Sigmoid colon (tissue), 7 donors: ENCODE results near the gene ARHGAP18. TPM values are rescaled to one million over a fixed set of nuclear protein-coding genes. Genes with fewer than 3 reads are reported as not detected.

ENCODE experiments used
- DNase-seq: peaks from one replicate; pipeline ENCODE4 v3.0.0-alpha.2; 2019
- H3K27ac ChIP-seq, 4 donors: fragments of 200-600 bp; sonication (generic); one replicate each; pipeline ENCODE4 v1.5.1; 2016 to 2019; ENCODE audit warnings: mild to moderate bottlenecking in 1 of 4
- H3K27me3 ChIP-seq, 3 donors: fragments of 200-600 bp; sonication (generic); one replicate each; pipeline ENCODE4 v1.5.1; 2019; ENCODE audit warnings: mild to moderate bottlenecking in 1 of 3
- H3K36me3 ChIP-seq, 4 donors: fragments of 200-600 bp; sonication (generic); one replicate each; pipeline ENCODE4 v1.5.1; 2016 to 2019
- H3K4me1 ChIP-seq, 4 donors: fragments of 200-600 bp; sonication (generic); one replicate each; pipeline ENCODE4 v1.5.1; 2017 to 2019
- H3K4me3 ChIP-seq, 4 donors: fragments of 200-600 bp; sonication (generic); one replicate each; pipeline ENCODE4 v1.5.1; 2017 to 2019; ENCODE audit warnings: mild to moderate bottlenecking in 2 of 4, moderate library complexity in 1 of 4
- H3K9me3 ChIP-seq, 4 donors: fragments of 200-600 bp in 3 of 4; sonication (generic) in 3 of 4; one replicate each; pipeline versions ENCODE4 v1.5.1 to v1.6.1; 2013 to 2019
- CTCF ChIP-seq, 4 experiments: fragments of 450-650 bp in 3 of 4; fragments of 200-600 bp in 1 of 4; IDR thresholded peaks; one replicate each; pipeline ENCODE4 v1.5.1; 2016 to 2019; ENCODE audit warnings: antibody characterized with exemption in 4 of 4, mild to moderate bottlenecking in 3 of 4, moderate library complexity in 2 of 4
- EP300 ChIP-seq, 4 donors: sonication (generic); formaldehyde crosslinking; IDR thresholded peaks; one replicate each; pipeline ENCODE4 v1.6.1; 2017; ENCODE audit warnings: antibody characterized with exemption in 4 of 4
- POLR2A ChIP-seq, 2 donors: fragments of 450-650 bp; IDR thresholded peaks; one replicate each; pipeline ENCODE4 v1.6.1; 2016; ENCODE audit warnings: antibody characterized with exemption in 2 of 2, mild to moderate bottlenecking in 2 of 2, moderate library complexity in 2 of 2
- POLR2AphosphoS5 ChIP-seq, 4 donors: sonication (generic); formaldehyde crosslinking; IDR thresholded peaks; one replicate each; pipeline ENCODE4 v1.6.1; 2017; ENCODE audit warnings: antibody characterized with exemption in 4 of 4
- WGBS, 2 donors: extraction: QIAGEN DNeasy Blood & Tissue Kit; methylation state at CpG; one replicate each; pipeline ENCODE4 v1.1.7; 2013; 5-methylcytosine and 5-hydroxymethylcytosine counted together
- intact Hi-C: fragments of 100-400 bp; cut with DNase I; formaldehyde crosslinking; loops from one replicate; pipeline ENCODE4 v1.15.1; 2023
- polyA plus RNA-seq, 3 donors: library from polyadenylated mRNA; stranded (reverse); fragments of 200-250 nt; gene quantifications; one replicate each; pipeline ENCODE4 v1.2.3, GENCODE V29; 2013
- total RNA-seq, 4 donors: library from RNA; depleted of rRNA; stranded (reverse); fragments of >200 nt; gene quantifications; one replicate each; pipeline ENCODE4 v1.1.0, GENCODE V29; 2016
- donor health status: healthy with polysubstance abuse.
- donor health status: Bipolar disorder and iron deficiency.
- donor health status: healthy.

ARHGAP18 gene
- total and polyA plus RNA-seq, 7 donors: 9.2 to 16.9 (median 10.7) TPM

GRCh38 chr6:129751384-129751783 lies 41.4 kb upstream of the ARHGAP18 start:
- H3K27ac ChIP-seq: no peak overlapping the region
- no peaks in the 10 kb centered on the region for H3K27me3 ChIP-seq
- TF ChIP-seq EP300 (IDR thresholded peaks at IDR 0.05) (no peak), POLR2AphosphoS5 (IDR thresholded peaks at IDR 0.05) (no peak), POLR2A (IDR thresholded peaks at IDR 0.05) (no peak), CTCF (IDR thresholded peaks at IDR 0.05) (no peak)
- no peak for DNase-seq
- no peaks in the 10 kb centered on the region for H3K9me3 ChIP-seq
- 68 to 70% methylated on average over 1 of the region's 1 CpG for WGBS, 2 donors
- no peaks in the 10 kb centered on the region for H3K36me3 ChIP-seq
- intact Hi-C loops: loop anchor here (2.0 kb wide), 1 partner anchor 153 kb away; no protein-coding TSS in a partner anchor
- no peak overlapping the region for H3K4me3 ChIP-seq
- H3K4me1 ChIP-seq: peaks cover 0 to 32% (median 15%) of the 10 kb centered on the region in 4 donors

DNA sequence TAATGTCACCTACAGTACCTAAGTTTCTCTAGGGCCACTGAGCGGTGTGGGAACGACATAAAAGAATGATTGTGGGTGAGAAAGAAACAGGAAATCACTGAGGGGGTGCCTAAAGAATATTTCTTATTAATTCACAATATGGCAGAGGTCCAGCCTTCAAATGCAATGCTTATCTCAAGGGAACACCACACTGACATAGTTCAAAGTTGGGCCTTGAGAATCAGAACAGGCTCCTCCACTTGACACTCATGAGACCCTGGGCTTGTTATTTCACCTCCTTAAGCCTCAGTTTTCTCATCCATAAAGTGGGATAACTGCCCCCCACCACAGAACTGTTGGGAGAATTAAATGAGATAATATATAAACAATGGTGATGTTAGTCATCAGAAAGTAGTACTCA lies 40.4 kb upstream of the ARHGAP18 start:
- Histone ChIP-seq H3K36me3 (no peaks in the 10 kb centered on the region), H3K27me3 (no peaks in the 10 kb centered on the region), H3K9me3 (no peaks in the 10 kb centered on the region), H3K4me3 (no peak overlapping the region), H3K27ac (peak overlapping the region in 2 of 4 donors; percentile 36 to 56), H3K4me1 (peaks cover 0 to 32% (median 15%) of the 10 kb centered on the region in 4 donors)
- TF ChIP-seq CTCF (IDR thresholded peaks at IDR 0.05): no peak
- no peak for TF ChIP-seq EP300 (IDR thresholded peaks at IDR 0.05)
- TF ChIP-seq POLR2A (IDR thresholded peaks at IDR 0.05): no peak
- TF ChIP-seq POLR2AphosphoS5 (IDR thresholded peaks at IDR 0.05): no peak
- intact Hi-C loops: loop anchor here (2.0 kb wide), 1 partner anchor 152 kb away; no protein-coding TSS in a partner anchor
- WGBS, 2 donors: 51 to 73% methylated on average over 2 of the region's 2 CpGs
- no peak for DNase-seq

GRCh38 chr6:129749749-129750120 lies 39.8 kb upstream of the ARHGAP18 start:
- Histone ChIP-seq H3K36me3 (no peaks in the 10 kb centered on the region), H3K9me3 (no peaks in the 10 kb centered on the region), H3K27me3 (no peaks in the 10 kb centered on the region), H3K4me1 (peaks cover 0 to 32% (median 15%) of the 10 kb centered on the region in 4 donors), H3K27ac (peak overlapping the region; percentile 3 to 56 (median 40)), H3K4me3 (no peak overlapping the region)
- TF ChIP-seq EP300 (IDR thresholded peaks at IDR 0.05) (no peak), POLR2A (IDR thresholded peaks at IDR 0.05) (no peak), POLR2AphosphoS5 (IDR thresholded peaks at IDR 0.05) (no peak), CTCF (IDR thresholded peaks at IDR 0.05) (no peak)
- intact Hi-C loops: loop anchor here (2.0 kb wide), 1 partner anchor 151 kb away; no protein-coding TSS in a partner anchor
- 47 to 62% methylated on average over 4 of the region's 4 CpGs for WGBS, 2 donors
- DNase-seq: no peak

- H3K27ac ChIP-seq: peak overlapping the region; percentile 3 to 56 (median 40)
- peaks cover 0 to 32% (median 15%) of the 10 kb centered on the region in 4 donors for H3K4me1 ChIP-seq
- H3K9me3 ChIP-seq: no peaks in the 10 kb centered on the region
- DNase-seq: no peak
- WGBS, 2 donors: 80 to 81% methylated on average over 7 of the region's 7 CpGs
- no peak overlapping the region for H3K4me3 ChIP-seq
- H3K36me3 ChIP-seq: no peaks in the 10 kb centered on the region
- intact Hi-C loops: no loop called here
- no peaks in the 10 kb centered on the region for H3K27me3 ChIP-seq
- TF ChIP-seq POLR2A (IDR thresholded peaks at IDR 0.05) (no peak), CTCF (IDR thresholded peaks at IDR 0.05) (no peak), EP300 (IDR thresholded peaks at IDR 0.05) (no peak), POLR2AphosphoS5 (IDR thresholded peaks at IDR 0.05) (no peak)
These were observed 39.1 kb upstream of the ARHGAP18 start for GRCh38 chr6:129748901-129749748.
